ENCODE results near the gene LYZL1.

GRCh38 chr10:29322918-29323317 lies 34.0 kb downstream of the LYZL1 start:
- TF ChIP-seq, protein P1, sequence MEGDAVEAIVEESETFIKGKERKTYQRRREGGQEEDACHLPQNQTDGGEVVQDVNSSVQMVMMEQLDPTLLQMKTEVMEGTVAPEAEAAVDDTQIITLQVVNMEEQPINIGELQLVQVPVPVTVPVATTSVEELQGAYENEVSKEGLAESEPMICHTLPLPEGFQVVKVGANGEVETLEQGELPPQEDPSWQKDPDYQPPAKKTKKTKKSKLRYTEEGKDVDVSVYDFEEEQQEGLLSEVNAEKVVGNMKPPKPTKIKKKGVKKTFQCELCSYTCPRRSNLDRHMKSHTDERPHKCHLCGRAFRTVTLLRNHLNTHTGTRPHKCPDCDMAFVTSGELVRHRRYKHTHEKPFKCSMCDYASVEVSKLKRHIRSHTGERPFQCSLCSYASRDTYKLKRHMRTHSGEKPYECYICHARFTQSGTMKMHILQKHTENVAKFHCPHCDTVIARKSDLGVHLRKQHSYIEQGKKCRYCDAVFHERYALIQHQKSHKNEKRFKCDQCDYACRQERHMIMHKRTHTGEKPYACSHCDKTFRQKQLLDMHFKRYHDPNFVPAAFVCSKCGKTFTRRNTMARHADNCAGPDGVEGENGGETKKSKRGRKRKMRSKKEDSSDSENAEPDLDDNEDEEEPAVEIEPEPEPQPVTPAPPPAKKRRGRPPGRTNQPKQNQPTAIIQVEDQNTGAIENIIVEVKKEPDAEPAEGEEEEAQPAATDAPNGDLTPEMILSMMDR (IDR thresholded peaks at IDR 0.05): no peak
- no peak for TF ChIP-seq RFX5 (IDR thresholded peaks at IDR 0.05; ENCODE audit: low read length)

Measured in SK-N-SH (cell line).